GM19467 (cell line): ENCODE data around the gene VILL.

Experiments used
- ATAC-seq: cut with Tn5 transposase; IDR thresholded peaks from one replicate; pipeline ENCODE4 v1.9.1; 2021; ENCODE audit warnings: mild to moderate bottlenecking, moderate library complexity; ENCODE audit not compliant: unreplicated experiment

Gene VILL

GRCh38 chr3:38016410-38016809, 25.8 kb downstream of the VILL start:
- ATAC-seq, result no peak

- ATAC-seq, result no peak
Observed at GRCh38 chr3:38016847-38017444, 26.4 kb downstream of the VILL start.

- ATAC-seq, result no peak
Observed at GRCh38 chr3:38017445-38018295, 27.1 kb downstream of the VILL start.

GRCh38 chr3:38018296-38019266, 28.0 kb downstream of the VILL start:
- ATAC-seq, result no peak

GRCh38 chr3:38019658-38020341, 29.2 kb downstream of the VILL start:
- no peak for ATAC-seq

- ATAC-seq, result no peak
Observed at GRCh38 chr3:38020342-38020726, 29.7 kb downstream of the VILL start.

- ATAC-seq, result no peak
Observed at GRCh38 chr3:38021196-38021595, 30.6 kb downstream of the VILL start.

- ATAC-seq, result no peak
Observed at GRCh38 chr3:38022301-38022700, 31.7 kb downstream of the VILL start.

GRCh38 chr3:38022896-38023709, 32.5 kb downstream of the VILL start:
- ATAC-seq, result no peak

- no peak for ATAC-seq
Observed at GRCh38 chr3:38026856-38027255, 36.3 kb downstream of the VILL start.

- no peak for ATAC-seq
Observed at GRCh38 chr3:38027466-38028465, 37.2 kb downstream of the VILL start.

GRCh38 chr3:38028621-38029361, 38.2 kb downstream of the VILL start:
- no peak for ATAC-seq

- no peak for ATAC-seq
Observed at GRCh38 chr3:38029400-38030125, 39.0 kb downstream of the VILL start, which contains the start of gene PLCD1. Gene PLCD1, minus strand, starts transcription at chr3:38029642. Its CDS starts 103 bp downstream, at chr3:38029539.

- ATAC-seq, result no peak
Observed at GRCh38 chr3:38030126-38031021, 39.8 kb downstream of the VILL start.

- ATAC-seq, result no peak
Observed at GRCh38 chr3:38031022-38031994, 40.7 kb downstream of the VILL start.
